GM23338 (cell line): Measurements from ENCODE around the gene BTBD9.

ENCODE experiments used
- CTCF ChIP-seq, 2 experiments: fragments of 200-600 bp in 1 of 2; sonication (generic) in 1 of 2; conservative IDR thresholded peaks; 2 replicates each; pipeline versions ENCODE4 v1.5.1 to v1.6.1; 2016 to 2017; ENCODE audit warnings: antibody characterized with exemption in 2 of 2, low read depth in 2 of 2, mild to moderate bottlenecking in 2 of 2, moderate library complexity in 1 of 2
- ETS1 ChIP-seq: IDR thresholded peaks from 2 replicates; pipeline ENCODE4 v1.6.1; 2016; ENCODE audit warnings: antibody characterized with exemption
- EZH2 ChIP-seq: fragments of 200-600 bp; sonication (generic); IDR thresholded peaks from one replicate; pipeline ENCODE4 v1.8.0; 2017; ENCODE audit warnings: antibody characterized with exemption, mild to moderate bottlenecking, low read depth; ENCODE audit not compliant: unreplicated experiment
- EZH2phosphoT487 ChIP-seq: fragments of 200-600 bp; sonication (generic); IDR thresholded peaks from one replicate; pipeline ENCODE4 v1.8.1; 2018; ENCODE audit warnings: antibody characterized with exemption; ENCODE audit not compliant: unreplicated experiment
- POLR2AphosphoS5 ChIP-seq: IDR thresholded peaks from 2 replicates; pipeline ENCODE4 v1.6.1; 2016; ENCODE audit warnings: antibody characterized with exemption, low read depth
- STAT1 ChIP-seq: IDR thresholded peaks from one replicate; pipeline ENCODE4 v1.6.1; 2016; ENCODE audit warnings: antibody characterized with exemption; ENCODE audit not compliant: unreplicated experiment
- ZNF114 ChIP-seq: fragments of 250-450 bp; sonication (Bioruptor Pico); IDR thresholded peaks from 2 replicates; pipeline ENCODE4 v1.5.0; 2020; ENCODE audit warnings: mild to moderate bottlenecking, moderate library complexity

- TF ChIP-seq ZNF114, result no peak
- peak; percentile 55 for TF ChIP-seq POLR2AphosphoS5
- TF ChIP-seq CTCF (conservative IDR thresholded peaks at IDR 0.05; ENCODE audit: low read depth in 2 of 2), result no peak
- no peak for TF ChIP-seq ETS1
- TF ChIP-seq EZH2phosphoT487, result no peak
- TF ChIP-seq EZH2, result no peak
- no peak for TF ChIP-seq STAT1
Observed at GRCh38 chr6:38639498-38640215, at the start of gene BTBD9.
